ENCODE measurements around the gene BABAM2. TPM values are rescaled to one million over a fixed set of nuclear protein-coding genes. Genes with fewer than 3 reads are reported as not detected.

Gene BABAM2
- total RNA-seq, 1 experiment from 2014 or later, result 27.1 TPM

DNA sequence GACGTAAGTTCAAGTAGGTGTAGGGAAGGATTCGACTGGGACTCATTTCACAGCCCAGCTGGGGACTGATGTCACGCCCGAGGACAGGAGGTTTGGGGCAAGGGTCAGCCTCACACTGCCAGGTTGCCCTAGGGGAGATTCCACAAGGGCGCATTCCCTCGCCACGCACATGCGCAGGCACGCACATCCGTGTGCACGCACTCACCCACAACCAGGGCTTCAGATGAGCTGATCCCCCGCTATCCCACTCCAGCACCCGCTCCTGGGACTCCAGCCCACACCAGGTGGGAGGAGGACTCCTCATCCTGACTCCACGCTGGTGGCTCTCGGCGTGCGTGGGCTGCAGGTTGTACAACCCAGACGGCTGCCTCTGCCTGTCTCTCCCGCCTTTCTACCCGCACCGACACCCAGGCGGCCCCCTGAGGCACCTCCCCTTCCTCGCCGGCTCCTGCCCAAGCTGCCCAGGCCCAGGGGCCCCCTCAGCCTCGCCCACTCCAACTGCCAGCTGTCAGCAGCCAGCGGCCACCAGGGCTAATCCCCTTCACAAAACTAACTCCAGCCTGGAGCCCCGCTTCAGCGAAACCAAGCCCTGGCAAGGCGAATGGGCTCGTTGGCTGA is 454.3 kb downstream of the BABAM2 start:
- peaks cover 16 to 30% of the 10 kb centered on the region in 2 experiments for H3K4me1 Mint-ChIP-seq
- H4K91ac ChIP-seq (ENCODE audit: insufficient read length, low read depth, low read length), result no peak overlapping the region
- no peak overlapping the region for H3K27ac ChIP-seq (ENCODE audit: insufficient read length, low read depth, low read length)
- H3T11ph ChIP-seq (ENCODE audit: low read length), result no peak overlapping the region
- H3K23me2 ChIP-seq (ENCODE audit: insufficient read length, low read depth, low read length, poor library complexity, severe bottlenecking), result no peaks in the 10 kb centered on the region
- H3K4me2 ChIP-seq (ENCODE audit: insufficient read depth, insufficient read length, low read length), result no peak overlapping the region
- TF ChIP-seq, protein P1, sequence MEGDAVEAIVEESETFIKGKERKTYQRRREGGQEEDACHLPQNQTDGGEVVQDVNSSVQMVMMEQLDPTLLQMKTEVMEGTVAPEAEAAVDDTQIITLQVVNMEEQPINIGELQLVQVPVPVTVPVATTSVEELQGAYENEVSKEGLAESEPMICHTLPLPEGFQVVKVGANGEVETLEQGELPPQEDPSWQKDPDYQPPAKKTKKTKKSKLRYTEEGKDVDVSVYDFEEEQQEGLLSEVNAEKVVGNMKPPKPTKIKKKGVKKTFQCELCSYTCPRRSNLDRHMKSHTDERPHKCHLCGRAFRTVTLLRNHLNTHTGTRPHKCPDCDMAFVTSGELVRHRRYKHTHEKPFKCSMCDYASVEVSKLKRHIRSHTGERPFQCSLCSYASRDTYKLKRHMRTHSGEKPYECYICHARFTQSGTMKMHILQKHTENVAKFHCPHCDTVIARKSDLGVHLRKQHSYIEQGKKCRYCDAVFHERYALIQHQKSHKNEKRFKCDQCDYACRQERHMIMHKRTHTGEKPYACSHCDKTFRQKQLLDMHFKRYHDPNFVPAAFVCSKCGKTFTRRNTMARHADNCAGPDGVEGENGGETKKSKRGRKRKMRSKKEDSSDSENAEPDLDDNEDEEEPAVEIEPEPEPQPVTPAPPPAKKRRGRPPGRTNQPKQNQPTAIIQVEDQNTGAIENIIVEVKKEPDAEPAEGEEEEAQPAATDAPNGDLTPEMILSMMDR (conservative IDR thresholded peaks at IDR 0.05), result no peak
- H3K9ac ChIP-seq (ENCODE audit: extremely low read depth, insufficient read length, low read length), result no peak overlapping the region
- H2BK12ac ChIP-seq (ENCODE audit: insufficient read length, low read depth, low read length), result no peak overlapping the region
- H2BK20ac ChIP-seq (ENCODE audit: low read depth, low read length, poor library complexity, severe bottlenecking), result no peak overlapping the region
- DNase-seq, result no peak
- no peaks in the 10 kb centered on the region for H3K79me1 ChIP-seq (ENCODE audit: insufficient read depth, low read depth, low read length, poor library complexity, severe bottlenecking)
- no peak overlapping the region for H2AK5ac ChIP-seq (ENCODE audit: insufficient read length, low read length)
- H3K18ac ChIP-seq (ENCODE audit: insufficient read length, low read depth, low read length), result no peak overlapping the region
- no peaks in the 10 kb centered on the region for H3K79me2 ChIP-seq (ENCODE audit: insufficient read depth, low read length)
- no peak overlapping the region for H2AFZ ChIP-seq (ENCODE audit: low read length)
- no peak overlapping the region; the same call in 1 of the 2 replicates for H3K14ac ChIP-seq (ENCODE audit: insufficient read depth, low read length)
- H3K9me3 ChIP-seq (ENCODE audit: control insufficient read depth, low read depth, low read length), result no peaks in the 10 kb centered on the region
- no peaks in the 10 kb centered on the region for H3K27me3 ChIP-seq (ENCODE audit: insufficient read depth, low read length)
- no peaks in the 10 kb centered on the region for H4K20me1 ChIP-seq (ENCODE audit: control insufficient read depth, insufficient read depth, insufficient read length)
- no peak overlapping the region for H4K8ac ChIP-seq (replicated peaks; ENCODE audit: insufficient read length, low read depth, low read length)
- H3K36me3 Mint-ChIP-seq (ENCODE audit: insufficient read depth in 1 of 3, low read depth in 3 of 3), result no peaks in the 10 kb centered on the region
- H3K4ac ChIP-seq (ENCODE audit: low read depth, low read length), result no peak overlapping the region
- no peak overlapping the region for H3K23ac ChIP-seq (ENCODE audit: insufficient read length, low read depth, low read length)
- H2BK5ac ChIP-seq (ENCODE audit: insufficient read length, low read length), result no peak overlapping the region
- H2BK15ac ChIP-seq (ENCODE audit: low read depth, low read length), result no peak overlapping the region
- no peak overlapping the region for H3K56ac ChIP-seq (ENCODE audit: insufficient read length, low read depth, low read length)
- no peak overlapping the region; a peak in 2 of 7 replicates for H3K27ac Mint-ChIP-seq
- H3K27me3 Mint-ChIP-seq (ENCODE audit: low read depth), result no peaks in the 10 kb centered on the region; the same call in 1 of the 2 replicates
- no CpG with 5 or more reads among the region's 30 CpGs for WGBS (ENCODE audit: extremely low coverage, insufficient read length, low lambda C conversion rate)
- no peaks in the 10 kb centered on the region for H3K4me1 ChIP-seq (ENCODE audit: insufficient read depth, low read length)
- H4K5ac ChIP-seq (ENCODE audit: insufficient read length, low read depth, low read length), result no peak overlapping the region
- no peak overlapping the region for H2BK120ac ChIP-seq (ENCODE audit: low read depth, low read length, poor library complexity, severe bottlenecking)
- no peak overlapping the region; a peak in 1 of 5 replicates for H3K4me3 Mint-ChIP-seq
- H3K9me3 Mint-ChIP-seq, result no peaks in the 10 kb centered on the region

Measured in H9 (cell line).